Keratinocyte (primary cell): ENCODE measurements around the gene EXD2. TPM values are rescaled to one million over a fixed set of nuclear protein-coding genes. Genes with fewer than 3 reads are reported as not detected.

Experiments used
- DNase-seq: peaks from one replicate; pipeline ENCODE4 v3.0.0-alpha.2; 2011; ENCODE audit warnings: low read depth, missing footprints, low spot score
- FAIRE-seq: peaks from 2 replicates; lab custom pipeline; 2011; peaks lifted over from hg19 to GRCh38; lab: Jason Lieb, UNC
- H2AFZ ChIP-seq: 2 replicates; pipeline ENCODE4 v1.6.0; 2012; ENCODE audit warnings: low read length, control low read depth, inconsistent platforms; ENCODE audit not compliant: control insufficient read depth
- H3K27ac ChIP-seq: 2 replicates; pipeline ENCODE4 v1.5.1; 2011; ENCODE audit warnings: low read length; ENCODE audit not compliant: control insufficient read depth, insufficient read depth
- H3K27me3 ChIP-seq: 3 replicates; pipeline ENCODE4 v1.6.0; 2011; ENCODE audit warnings: low read length; ENCODE audit not compliant: control insufficient read depth, insufficient read depth; ENCODE audit errors: extremely low read depth
- H3K36me3 ChIP-seq, 2 experiments: 2 replicates in 1 of 2; 3 replicates in 1 of 2; pipeline ENCODE4 v1.5.1; 2011; ENCODE audit warnings: low read length in 2 of 2, mild to moderate bottlenecking in 1 of 2; ENCODE audit not compliant: control insufficient read depth in 2 of 2, insufficient read depth in 2 of 2; ENCODE audit errors: extremely low read depth in 1 of 2
- H3K4me1 ChIP-seq: 3 replicates; pipeline ENCODE4 v1.5.1; 2011; ENCODE audit warnings: low read length; ENCODE audit not compliant: control insufficient read depth, insufficient read depth; ENCODE audit errors: extremely low read depth
- H3K4me2 ChIP-seq: 3 replicates; pipeline ENCODE4 v1.6.0; 2011; ENCODE audit warnings: low read depth, low read length; ENCODE audit not compliant: control insufficient read depth, insufficient read depth; ENCODE audit errors: extremely low read depth
- H3K4me3 ChIP-seq, 3 experiments: fragments of 200-600 bp in 1 of 3; sonication (generic) in 1 of 3; 2 replicates in 2 of 3; 3 replicates in 1 of 3; pipeline ENCODE4 v1.5.1; 2011 to 2016; ENCODE audit warnings: low read length in 3 of 3, mild to moderate bottlenecking in 3 of 3, control low read depth in 2 of 3, inconsistent platforms in 1 of 3, low read depth in 1 of 3, mixed read lengths in 1 of 3, mixed run types in 1 of 3, moderate library complexity in 1 of 3; ENCODE audit not compliant: control insufficient read depth in 2 of 3, insufficient read depth in 2 of 3; ENCODE audit errors: extremely low read depth in 1 of 3
- H3K79me2 ChIP-seq: 2 replicates; pipeline ENCODE4 v1.6.0; 2012; ENCODE audit warnings: low read length; ENCODE audit not compliant: control insufficient read depth, insufficient read depth
- H3K9ac ChIP-seq: 3 replicates; pipeline ENCODE4 v1.6.0; 2011; ENCODE audit warnings: low read length; ENCODE audit not compliant: control insufficient read depth, insufficient read depth; ENCODE audit errors: extremely low read depth
- H3K9me1 ChIP-seq: 3 replicates; pipeline ENCODE4 v1.6.0; 2011; ENCODE audit warnings: low read length; ENCODE audit not compliant: control insufficient read depth, insufficient read depth; ENCODE audit errors: extremely low read depth
- H3K9me3 ChIP-seq: 2 replicates; pipeline ENCODE4 v1.5.1; 2012; ENCODE audit warnings: low read depth, low read length; ENCODE audit not compliant: control insufficient read depth
- H4K20me1 ChIP-seq: 3 replicates; pipeline ENCODE4 v1.6.0; 2011; ENCODE audit warnings: low read length; ENCODE audit not compliant: control insufficient read depth, insufficient read depth; ENCODE audit errors: extremely low read depth
- EZH2 ChIP-seq: IDR thresholded peaks from one replicate; pipeline ENCODE4 v1.6.1; 2012; ENCODE audit warnings: inconsistent platforms, mild to moderate bottlenecking, low read length, moderate library complexity
- dilution Hi-C: fragments of 300-500 bp; cut with MboI; formaldehyde crosslinking; loops from one replicate; pipeline ENCODE4 v1.7.0; 2020; ENCODE audit warnings: low sequenced_read_pairs; ENCODE audit not compliant: extremely low pct_ligation_motif_present
- polyA plus RNA-seq, 5 experiments: library from polyadenylated mRNA; depleted of rRNA in 3 of 5; stranded (reverse) in 3 of 5; stranded (forward) in 1 of 5; unstranded in 1 of 5; fragments of >200 nt; gene quantifications; 1 replicate in 1 of 5; 2 replicates in 3 of 5; 3 replicates in 1 of 5; pipeline versions ENCODE4 v1.2.1 to v1.2.3, GENCODE V29; 2011 to 2012; ENCODE audit warnings: missing spikeins in 2 of 5, low read depth in 1 of 5, low replicate concordance in 1 of 5
- TF ChIP-seq, protein P1 (sequence below), 3 experiments: IDR thresholded peaks in 1 of 3; conservative IDR thresholded peaks in 1 of 3; optimal IDR thresholded peaks in 1 of 3; 2 replicates in 2 of 3; 3 replicates in 1 of 3; pipeline versions ENCODE3 to v1.5.1; 2011; ENCODE audit warnings: low read length in 3 of 3, mild to moderate bottlenecking in 3 of 3, moderate library complexity in 2 of 3, control low read depth in 1 of 3, inconsistent platforms in 1 of 3; ENCODE audit not compliant: insufficient read depth in 2 of 3; ENCODE audit errors: extremely low read depth in 1 of 3

The EXD2 gene
- polyA plus RNA-seq, 1 donor (not counting 4 experiments of a cell fraction or from before 2014, with no cell fraction given), result 22.7 TPM

DNA sequence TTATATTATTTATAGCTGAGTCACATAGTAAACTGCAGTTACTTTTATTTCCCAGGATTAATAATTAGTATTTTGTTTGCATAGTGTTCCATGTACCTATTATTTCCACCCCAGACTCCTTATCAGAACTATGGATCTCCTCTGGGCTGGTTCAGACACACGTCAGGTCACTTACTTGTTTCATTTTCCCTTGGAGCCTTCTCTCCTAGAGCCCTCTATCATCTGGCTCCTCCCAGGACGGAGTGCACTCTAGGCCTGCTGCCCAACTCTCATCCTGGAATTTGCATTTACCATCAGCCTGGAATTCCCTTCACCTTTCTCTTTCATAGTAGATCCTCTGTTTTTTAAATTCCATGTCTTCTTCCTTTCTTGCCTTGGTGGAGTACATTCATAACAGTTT, 40.2 kb downstream of the EXD2 start:
- H3K27me3 ChIP-seq, result no peaks in the 10 kb centered on the region
- H3K4me3 ChIP-seq, result no peak overlapping the region
- no peak for DNase-seq
- TF ChIP-seq, protein P1, sequence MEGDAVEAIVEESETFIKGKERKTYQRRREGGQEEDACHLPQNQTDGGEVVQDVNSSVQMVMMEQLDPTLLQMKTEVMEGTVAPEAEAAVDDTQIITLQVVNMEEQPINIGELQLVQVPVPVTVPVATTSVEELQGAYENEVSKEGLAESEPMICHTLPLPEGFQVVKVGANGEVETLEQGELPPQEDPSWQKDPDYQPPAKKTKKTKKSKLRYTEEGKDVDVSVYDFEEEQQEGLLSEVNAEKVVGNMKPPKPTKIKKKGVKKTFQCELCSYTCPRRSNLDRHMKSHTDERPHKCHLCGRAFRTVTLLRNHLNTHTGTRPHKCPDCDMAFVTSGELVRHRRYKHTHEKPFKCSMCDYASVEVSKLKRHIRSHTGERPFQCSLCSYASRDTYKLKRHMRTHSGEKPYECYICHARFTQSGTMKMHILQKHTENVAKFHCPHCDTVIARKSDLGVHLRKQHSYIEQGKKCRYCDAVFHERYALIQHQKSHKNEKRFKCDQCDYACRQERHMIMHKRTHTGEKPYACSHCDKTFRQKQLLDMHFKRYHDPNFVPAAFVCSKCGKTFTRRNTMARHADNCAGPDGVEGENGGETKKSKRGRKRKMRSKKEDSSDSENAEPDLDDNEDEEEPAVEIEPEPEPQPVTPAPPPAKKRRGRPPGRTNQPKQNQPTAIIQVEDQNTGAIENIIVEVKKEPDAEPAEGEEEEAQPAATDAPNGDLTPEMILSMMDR (optimal IDR thresholded peaks at IDR 0.05 in 1 of 3, IDR thresholded peaks at IDR 0.05 in 1 of 3, conservative IDR thresholded peaks at IDR 0.05 in 1 of 3; ENCODE audit: extremely low read depth in 1 of 3, insufficient read depth in 2 of 3, low read length in 3 of 3), result no peak
- TF ChIP-seq EZH2, result no peak
- H3K79me2 ChIP-seq, result no peaks in the 10 kb centered on the region
- no peak overlapping the region for H3K27ac ChIP-seq
- no peak overlapping the region for H3K9ac ChIP-seq
- no peak overlapping the region for H3K4me2 ChIP-seq
- no peak overlapping the region for H2AFZ ChIP-seq
- H4K20me1 ChIP-seq, result no peaks in the 10 kb centered on the region
- dilution Hi-C loops, result no loop called here
- H3K9me3 ChIP-seq, result no peaks in the 10 kb centered on the region
- H3K9me1 ChIP-seq, result no peaks in the 10 kb centered on the region
- H3K36me3 ChIP-seq, result peaks cover 8 to 17% of the 10 kb centered on the region in 2 experiments
- no peak for FAIRE-seq
- H3K4me1 ChIP-seq, result no peaks in the 10 kb centered on the region

DNA sequence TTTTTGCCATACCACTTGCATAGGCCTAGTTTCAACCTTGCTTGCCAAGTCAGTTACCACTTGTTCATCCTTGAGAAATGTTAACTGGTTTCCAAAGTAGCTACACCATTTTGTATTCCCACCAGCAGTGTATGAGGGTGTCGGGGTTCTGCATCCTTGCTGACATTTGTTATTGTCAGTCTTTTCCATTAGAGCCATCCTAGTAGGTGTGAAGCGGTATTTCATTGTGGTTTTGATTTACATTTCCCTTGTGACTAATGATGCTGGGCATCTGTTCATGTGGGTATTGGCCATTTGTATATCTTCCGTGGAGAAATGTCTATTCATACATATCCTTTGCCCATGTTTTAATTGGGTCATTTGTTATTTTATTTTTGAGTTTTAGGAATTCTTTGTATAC, 41.1 kb downstream of the EXD2 start:
- H3K4me3 ChIP-seq, result no peak overlapping the region
- DNase-seq (no peak), FAIRE-seq (peak; percentile 58)
- no peak overlapping the region for H3K27ac ChIP-seq
- H3K36me3 ChIP-seq, result peaks cover 12 to 24% of the 10 kb centered on the region in 2 experiments
- H3K27me3 ChIP-seq, result no peaks in the 10 kb centered on the region
- TF ChIP-seq, protein P1 (optimal IDR thresholded peaks at IDR 0.05 in 1 of 3, IDR thresholded peaks at IDR 0.05 in 1 of 3, conservative IDR thresholded peaks at IDR 0.05 in 1 of 3; ENCODE audit: extremely low read depth in 1 of 3, insufficient read depth in 2 of 3, low read length in 3 of 3), result no peak
- no peak for TF ChIP-seq EZH2
- no peaks in the 10 kb centered on the region for H4K20me1 ChIP-seq
- H3K79me2 ChIP-seq, result no peaks in the 10 kb centered on the region
- no peak overlapping the region for H2AFZ ChIP-seq
- no peaks in the 10 kb centered on the region for H3K9me1 ChIP-seq
- H3K4me1 ChIP-seq, result no peaks in the 10 kb centered on the region
- no peak overlapping the region for H3K9ac ChIP-seq
- no peaks in the 10 kb centered on the region for H3K9me3 ChIP-seq
- dilution Hi-C loops, result no loop called here
- H3K4me2 ChIP-seq, result no peak overlapping the region
